Osteocyte (in vitro differentiated cells): ENCODE measurements around the gene BSN. TPM values are rescaled to one million over a fixed set of nuclear protein-coding genes. Genes with fewer than 3 reads are reported as not detected.

Experiments
- DNase-seq: peaks from one replicate; pipeline ENCODE4 v3.0.0; 2021; ENCODE audit warnings: mixed read lengths; ENCODE audit not compliant: unreplicated experiment; ENCODE audit errors: extremely low spot score
- H3K27ac Mint-ChIP-seq: one replicate; pipeline ENCODE4 v1.8.0; 2021; ENCODE audit warnings: mild to moderate bottlenecking, mixed read lengths; ENCODE audit not compliant: unreplicated experiment
- H3K27me3 Mint-ChIP-seq: one replicate; pipeline ENCODE4 v1.8.0; 2021; ENCODE audit warnings: mixed read lengths; ENCODE audit not compliant: unreplicated experiment
- H3K36me3 Mint-ChIP-seq: one replicate; pipeline ENCODE4 v1.8.0; 2021; ENCODE audit warnings: mixed read lengths; ENCODE audit not compliant: unreplicated experiment
- H3K4me1 Mint-ChIP-seq: one replicate; pipeline ENCODE4 v1.8.0; 2021; ENCODE audit warnings: mixed read lengths; ENCODE audit not compliant: unreplicated experiment
- H3K4me3 Mint-ChIP-seq: one replicate; pipeline ENCODE4 v1.8.0; 2021; ENCODE audit warnings: mild to moderate bottlenecking, moderate library complexity, mixed read lengths; ENCODE audit not compliant: unreplicated experiment
- H3K9me3 Mint-ChIP-seq: one replicate; pipeline ENCODE4 v1.8.0; 2021; ENCODE audit warnings: mixed read lengths; ENCODE audit not compliant: unreplicated experiment
- CTCF ChIP-seq: fragments of 200-600 bp; sonication (generic); IDR thresholded peaks from 2 replicates; pipeline ENCODE4 v1.5.0; 2021; ENCODE audit warnings: antibody characterized with exemption, mild to moderate bottlenecking, moderate library complexity
- total RNA-seq: library from RNA; stranded (reverse); gene quantifications from 2 replicates; pipeline ENCODE4 v1.2.1, GENCODE V29; 2021

The BSN gene
- total RNA-seq, 1 donor from 2014 or later, result 0.64 TPM

DNA sequence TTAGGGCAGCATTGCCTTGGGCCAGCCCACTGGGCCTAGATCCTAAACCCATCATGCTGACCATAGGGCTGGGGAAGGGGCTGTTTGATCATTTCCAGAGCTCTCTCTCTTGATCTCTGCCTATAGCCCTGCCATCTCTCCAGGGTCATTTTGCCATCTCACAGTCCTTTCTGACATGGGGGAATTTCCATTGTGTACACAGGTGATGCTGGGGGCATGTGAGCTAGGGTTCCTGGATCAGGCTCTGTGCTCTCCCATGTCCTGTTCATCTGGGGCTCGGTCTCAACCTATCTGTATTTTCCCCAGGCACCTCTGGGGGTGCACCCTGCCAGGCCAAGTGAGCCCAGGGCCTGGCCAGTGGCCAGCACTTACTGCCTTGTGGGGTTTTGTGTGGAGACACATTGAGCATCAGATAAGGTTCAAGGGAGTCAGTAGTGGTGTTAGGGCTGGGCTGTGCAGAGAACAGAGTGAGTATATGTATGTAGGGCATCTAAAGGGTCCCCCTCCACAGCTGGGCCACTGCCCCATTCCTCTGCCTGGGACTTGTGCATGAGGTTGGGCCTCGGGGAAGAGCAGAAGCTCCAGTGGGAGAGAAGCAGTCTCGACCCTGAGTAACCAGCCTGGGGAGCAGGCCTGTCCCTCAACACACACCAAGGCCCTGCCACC lies 94.2 kb downstream of the BSN start:
- H3K9me3 Mint-ChIP-seq, result no peaks in the 10 kb centered on the region
- no peak for TF ChIP-seq CTCF
- no peak overlapping the region for H3K4me3 Mint-ChIP-seq
- peaks cover 2% of the 10 kb centered on the region for H3K27me3 Mint-ChIP-seq
- no peaks in the 10 kb centered on the region for H3K36me3 Mint-ChIP-seq
- H3K27ac Mint-ChIP-seq, result no peak overlapping the region
- peaks cover 8% of the 10 kb centered on the region for H3K4me1 Mint-ChIP-seq
- DNase-seq, result no peak

DNA sequence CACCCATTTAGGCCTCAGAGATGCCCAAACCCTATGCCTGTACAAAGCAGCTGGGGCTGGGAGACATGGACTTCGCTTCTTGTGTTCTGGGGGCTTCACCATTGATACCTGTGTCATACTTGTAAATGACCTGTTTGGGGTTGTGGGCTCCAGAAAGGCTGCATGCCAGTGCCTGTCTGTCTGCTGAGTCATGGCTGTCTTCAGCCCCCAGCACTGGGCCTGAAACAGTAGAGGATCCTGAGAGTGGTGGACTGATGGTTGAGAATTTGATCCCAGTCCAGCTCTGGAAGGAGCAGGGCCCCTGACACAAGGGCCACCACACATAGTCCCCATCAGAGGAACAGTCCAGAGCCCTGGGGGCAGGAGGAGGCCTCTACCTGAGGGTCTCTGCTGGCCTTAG lies 95.3 kb downstream of the BSN start:
- H3K4me3 Mint-ChIP-seq, result no peak overlapping the region
- H3K9me3 Mint-ChIP-seq, result no peaks in the 10 kb centered on the region
- DNase-seq, result no peak
- peaks cover 2% of the 10 kb centered on the region for H3K27me3 Mint-ChIP-seq
- no peaks in the 10 kb centered on the region for H3K36me3 Mint-ChIP-seq
- no peak overlapping the region for H3K27ac Mint-ChIP-seq
- no peak for TF ChIP-seq CTCF
- H3K4me1 Mint-ChIP-seq, result peaks cover 10% of the 10 kb centered on the region

DNA sequence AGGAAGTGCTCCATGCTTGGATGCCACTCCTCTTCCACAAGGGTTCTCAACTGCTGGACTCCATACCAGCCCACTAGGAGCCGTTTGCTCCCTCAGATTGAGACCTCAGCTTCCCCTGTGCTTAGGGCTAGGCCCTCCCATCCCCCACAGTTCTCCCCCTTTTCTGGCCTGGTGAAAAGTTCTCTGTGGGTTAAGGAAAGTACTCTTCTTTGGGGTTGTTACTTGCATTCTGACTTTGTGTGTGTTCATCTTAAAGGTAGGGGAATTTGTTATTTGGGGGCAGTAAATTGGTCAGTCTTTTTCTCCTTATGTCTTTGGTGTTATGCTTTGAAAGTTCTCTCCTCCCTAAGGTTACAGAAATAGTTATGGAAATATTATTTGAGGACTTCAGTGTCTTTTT lies 95.9 kb downstream of the BSN start:
- Mint-ChIP-seq H3K27ac (no peak overlapping the region), H3K4me1 (peaks cover 10% of the 10 kb centered on the region), H3K36me3 (no peaks in the 10 kb centered on the region), H3K27me3 (peaks cover 2% of the 10 kb centered on the region), H3K9me3 (no peaks in the 10 kb centered on the region), H3K4me3 (no peak overlapping the region)
- TF ChIP-seq CTCF, result no peak
- DNase-seq, result no peak

DNA sequence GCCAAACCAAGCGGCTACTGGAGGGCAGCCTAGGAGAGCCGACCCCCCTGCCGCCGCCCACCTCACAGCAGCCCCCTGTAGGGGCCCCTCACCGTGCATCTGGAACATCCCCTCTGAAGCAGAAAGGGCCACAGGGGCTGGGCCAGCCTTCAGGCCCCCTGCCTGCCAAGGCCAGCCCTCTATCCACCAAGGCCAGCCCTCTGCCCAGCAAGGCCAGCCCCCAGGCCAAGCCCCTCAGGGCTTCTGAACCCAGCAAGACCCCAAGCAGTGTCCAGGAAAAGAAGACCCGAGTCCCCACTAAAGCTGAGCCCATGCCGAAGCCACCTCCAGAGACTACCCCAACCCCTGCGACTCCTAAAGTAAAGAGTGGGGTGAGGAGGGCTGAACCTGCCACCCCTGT lies 96.4 kb downstream of the BSN start:
- no peak for TF ChIP-seq CTCF
- DNase-seq, result no peak

GRCh38 chr3:49652218-49652902 lies 98.1 kb downstream of the BSN start:
- no peak for TF ChIP-seq CTCF
- peaks cover 9% of the 10 kb centered on the region for H3K4me1 Mint-ChIP-seq
- H3K27me3 Mint-ChIP-seq, result no peaks in the 10 kb centered on the region
- H3K36me3 Mint-ChIP-seq, result no peaks in the 10 kb centered on the region
- no peak for DNase-seq
- H3K9me3 Mint-ChIP-seq, result no peaks in the 10 kb centered on the region
- H3K27ac Mint-ChIP-seq, result no peak overlapping the region
- no peak overlapping the region for H3K4me3 Mint-ChIP-seq

More for the DNA sequence above, 96.4 kb downstream of the BSN start:
- H3K9me3 Mint-ChIP-seq, result no peaks in the 10 kb centered on the region
- no peaks in the 10 kb centered on the region for H3K36me3 Mint-ChIP-seq
- H3K4me3 Mint-ChIP-seq, result no peak overlapping the region
- H3K27ac Mint-ChIP-seq, result no peak overlapping the region
- no peaks in the 10 kb centered on the region for H3K27me3 Mint-ChIP-seq
- H3K4me1 Mint-ChIP-seq, result peaks cover 10% of the 10 kb centered on the region
